Measurements from ENCODE around the gene PAXIP1.
"Not testable (repeated sequence)": the region's sequence is repeated elsewhere in the genome, so short reads cannot be mapped to it uniquely, and the experiment has no call there.

PAXIP1 gene

GRCh38 chr7:154937837-154938236 is 65.1 kb downstream of the PAXIP1 start:
- no peak for DNase-seq

- not testable (repeated sequence) for DNase-seq
These were observed 68.5 kb downstream of the PAXIP1 start for GRCh38 chr7:154934353-154934952.

- DNase-seq = no peak
These were observed 71.0 kb downstream of the PAXIP1 start for GRCh38 chr7:154931906-154932305.

- DNase-seq = no peak
These were observed 73.8 kb downstream of the PAXIP1 start for GRCh38 chr7:154929006-154929726.

GRCh38 chr7:154928136-154929005 is 74.6 kb downstream of the PAXIP1 start:
- peak; percentile 97 for DNase-seq

GRCh38 chr7:154927624-154928125 is 75.2 kb downstream of the PAXIP1 start:
- DNase-seq = peak; percentile 83

GRCh38 chr7:154922472-154922871 is 80.5 kb downstream of the PAXIP1 start:
- DNase-seq = not testable (repeated sequence)

- DNase-seq = no peak
These were observed 83.3 kb downstream of the PAXIP1 start for GRCh38 chr7:154919344-154920225.

- DNase-seq = no peak
These were observed 84.2 kb downstream of the PAXIP1 start for GRCh38 chr7:154918741-154919140.

GRCh38 chr7:154918266-154918665 is 84.7 kb downstream of the PAXIP1 start:
- no peak for DNase-seq

GRCh38 chr7:154917808-154918160 is 85.1 kb downstream of the PAXIP1 start:
- DNase-seq = no peak

- DNase-seq = no peak
These were observed 85.8 kb downstream of the PAXIP1 start for GRCh38 chr7:154916856-154917807.

GRCh38 chr7:154916381-154916780 is 86.5 kb downstream of the PAXIP1 start:
- DNase-seq = no peak

- DNase-seq = no peak
These were observed 87.3 kb downstream of the PAXIP1 start for GRCh38 chr7:154915600-154915999.

GRCh38 chr7:154914996-154915380 is 87.9 kb downstream of the PAXIP1 start:
- no peak for DNase-seq

GRCh38 chr7:154914308-154914995 is 88.5 kb downstream of the PAXIP1 start:
- DNase-seq = no peak

GRCh38 chr7:154913638-154914307 is 89.2 kb downstream of the PAXIP1 start:
- DNase-seq = peak; percentile 87

- DNase-seq = no peak
These were observed 89.9 kb downstream of the PAXIP1 start for GRCh38 chr7:154912871-154913637.

- DNase-seq = no peak
These were observed 91.0 kb downstream of the PAXIP1 start for GRCh38 chr7:154911862-154912455.
